Thymus (tissue), 11 donors: ENCODE results near the gene VPS9D1. TPM values are rescaled to one million over a fixed set of nuclear protein-coding genes. Genes with fewer than 3 reads are reported as not detected.
"Not testable (repeated sequence)": the region's sequence is repeated elsewhere in the genome, so short reads cannot be mapped to it uniquely, and the experiment has no call there.

Source experiments
- DNase-seq, 9 donors: peaks; one replicate each; pipeline ENCODE4 v3.0.0-alpha.2; 2013; ENCODE audit warnings: low spot score in 9 of 9, low read depth in 6 of 9, missing footprints in 1 of 9
- H3K27ac ChIP-seq, 2 donors: one replicate each; pipeline ENCODE4 v1.5.1; 2013; ENCODE audit warnings: control low read depth in 1 of 2, low read depth in 1 of 2, low read length in 1 of 2, mild to moderate bottlenecking in 1 of 2, moderate library complexity in 1 of 2
- H3K27me3 ChIP-seq, 2 donors: one replicate each; pipeline ENCODE4 v1.5.1; 2013; ENCODE audit warnings: low read length in 1 of 2; ENCODE audit not compliant: control insufficient read depth in 2 of 2, insufficient read depth in 1 of 2
- H3K36me3 ChIP-seq, 2 donors: one replicate each; pipeline ENCODE4 v1.5.1; 2013; ENCODE audit warnings: low read length in 1 of 2, mild to moderate bottlenecking in 1 of 2, moderate library complexity in 1 of 2; ENCODE audit not compliant: control insufficient read depth in 2 of 2, insufficient read depth in 2 of 2
- H3K4me1 ChIP-seq, 2 donors: one replicate each; pipeline ENCODE4 v1.5.1; 2013; ENCODE audit warnings: low read length in 2 of 2; ENCODE audit not compliant: control insufficient read depth in 2 of 2, insufficient read depth in 2 of 2
- H3K4me3 ChIP-seq, 2 donors: one replicate each; pipeline ENCODE4 v1.5.1; 2013; ENCODE audit warnings: low read length in 2 of 2, control low read depth in 1 of 2, mild to moderate bottlenecking in 1 of 2
- H3K9me3 ChIP-seq, 2 donors: one replicate each; pipeline ENCODE4 v1.5.1; 2013; ENCODE audit warnings: low read length in 1 of 2, mild to moderate bottlenecking in 1 of 2; ENCODE audit not compliant: control insufficient read depth in 2 of 2, insufficient read depth in 1 of 2
- WGBS: extraction: QIAGEN DNeasy Blood & Tissue Kit; methylation state at CpG from one replicate; pipeline ENCODE4 v1.1.7; 2013; 5-methylcytosine and 5-hydroxymethylcytosine counted together
- polyA plus RNA-seq: library from polyadenylated mRNA; stranded (reverse); fragments of 200-250 nt; gene quantifications from one replicate; pipeline ENCODE4 v1.2.3, GENCODE V29; 2013
- total RNA-seq: library from RNA; stranded (reverse); fragments of 120-200 nt; gene quantifications from one replicate; pipeline ENCODE4 v1.2.4, GENCODE V29; 2013
- donor health status: healthy.

The VPS9D1 gene
- total and polyA plus RNA-seq, 2 donors: 2.1 to 25.1 TPM

- Histone ChIP-seq H3K4me3 (no peak overlapping the region), H3K4me1 (peaks cover 0 to 3% of the 10 kb centered on the region in 2 donors), H3K9me3 (peaks cover 0 to 14% of the 10 kb centered on the region in 2 donors), H3K27ac (no peak overlapping the region), H3K27me3 (no peaks in the 10 kb centered on the region), H3K36me3 (peaks cover 0 to 3% of the 10 kb centered on the region in 2 donors)
- 85% methylated on average over 9 of the region's 9 CpGs for WGBS
- DNase-seq: no peak
Observed at GRCh38 chr16:89667633-89668032, 53.1 kb downstream of the VPS9D1 start.

DNA sequence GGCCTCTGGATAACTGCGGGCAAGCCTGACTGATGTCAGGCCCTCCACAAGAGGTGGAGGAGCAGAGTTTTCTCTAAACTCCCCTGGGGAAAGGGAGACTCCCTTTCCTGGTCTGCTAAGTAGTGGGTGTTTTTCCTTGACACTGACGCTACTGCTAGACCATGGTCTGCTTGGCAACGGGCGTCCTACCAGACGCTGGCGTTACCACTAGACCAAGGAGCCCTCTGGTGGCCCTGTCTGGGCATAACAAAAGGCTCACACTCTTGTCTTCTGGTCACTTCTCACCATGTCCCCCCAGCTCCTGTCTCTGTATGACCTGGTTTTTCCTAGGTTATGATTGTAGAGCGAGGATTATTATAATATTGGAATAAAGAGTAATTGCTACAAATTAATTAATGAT is 53.7 kb downstream of the VPS9D1 start:
- not testable (repeated sequence) for H3K27me3 ChIP-seq, DNase-seq, H3K4me1 ChIP-seq, H3K4me3 ChIP-seq, H3K36me3 ChIP-seq, H3K27ac ChIP-seq
- H3K9me3 ChIP-seq: peaks cover 0 to 14% of the 10 kb centered on the region in 2 donors
- WGBS: 83% methylated on average over 7 of the region's 7 CpGs

GRCh38 chr16:89664238-89664637 is 56.5 kb downstream of the VPS9D1 start:
- H3K4me1 ChIP-seq, H3K27me3 ChIP-seq, H3K4me3 ChIP-seq, H3K27ac ChIP-seq, DNase-seq: not testable (repeated sequence)
- Histone ChIP-seq H3K9me3 (peaks cover 0 to 18% of the 10 kb centered on the region in 2 donors), H3K36me3 (peaks cover 9 to 10% of the 10 kb centered on the region in 2 donors)
- WGBS: 96% methylated on average over 10 of the region's 11 CpGs

GRCh38 chr16:89661215-89661614 is 59.5 kb downstream of the VPS9D1 start:
- Histone ChIP-seq H3K4me1 (peaks cover 17 to 20% of the 10 kb centered on the region in 2 donors), H3K36me3 (peaks cover 9 to 10% of the 10 kb centered on the region in 2 donors), H3K9me3 (peaks cover 0 to 10% of the 10 kb centered on the region in 2 donors), H3K27ac (no peak overlapping the region), H3K4me3 (no peak overlapping the region), H3K27me3 (no peaks in the 10 kb centered on the region)
- DNase-seq: no peak
- 98% methylated on average over 9 of the region's 9 CpGs for WGBS

DNA sequence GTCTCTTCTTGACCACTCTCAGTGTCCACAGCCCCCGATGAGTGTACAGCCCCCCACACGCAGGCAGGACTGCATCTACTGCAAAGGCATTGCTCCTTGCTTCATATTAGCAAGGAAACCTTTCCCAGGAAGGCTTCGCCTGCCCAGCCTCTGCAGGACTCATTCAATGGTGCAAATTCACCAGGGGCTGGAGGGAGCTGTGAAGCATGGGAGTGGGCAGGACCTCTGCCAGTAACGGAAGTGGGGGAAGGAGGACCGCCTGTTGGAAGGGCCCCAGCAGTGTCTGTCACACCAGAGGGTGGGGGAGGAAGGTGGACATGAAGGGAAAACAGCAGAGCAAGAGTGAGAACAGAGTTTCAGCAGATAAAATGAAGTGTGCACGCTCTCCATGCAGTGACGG is 60.6 kb downstream of the VPS9D1 start:
- H3K4me3 ChIP-seq: no peak overlapping the region
- peaks cover 11% of the 10 kb centered on the region in 2 donors for H3K36me3 ChIP-seq
- no peak for DNase-seq
- WGBS: 99% methylated on average over 7 of the region's 7 CpGs
- peaks cover 17 to 21% of the 10 kb centered on the region in 2 donors for H3K4me1 ChIP-seq
- no peak overlapping the region for H3K27ac ChIP-seq
- peaks cover 0 to 4% of the 10 kb centered on the region in 2 donors for H3K9me3 ChIP-seq
- no peaks in the 10 kb centered on the region for H3K27me3 ChIP-seq

DNA sequence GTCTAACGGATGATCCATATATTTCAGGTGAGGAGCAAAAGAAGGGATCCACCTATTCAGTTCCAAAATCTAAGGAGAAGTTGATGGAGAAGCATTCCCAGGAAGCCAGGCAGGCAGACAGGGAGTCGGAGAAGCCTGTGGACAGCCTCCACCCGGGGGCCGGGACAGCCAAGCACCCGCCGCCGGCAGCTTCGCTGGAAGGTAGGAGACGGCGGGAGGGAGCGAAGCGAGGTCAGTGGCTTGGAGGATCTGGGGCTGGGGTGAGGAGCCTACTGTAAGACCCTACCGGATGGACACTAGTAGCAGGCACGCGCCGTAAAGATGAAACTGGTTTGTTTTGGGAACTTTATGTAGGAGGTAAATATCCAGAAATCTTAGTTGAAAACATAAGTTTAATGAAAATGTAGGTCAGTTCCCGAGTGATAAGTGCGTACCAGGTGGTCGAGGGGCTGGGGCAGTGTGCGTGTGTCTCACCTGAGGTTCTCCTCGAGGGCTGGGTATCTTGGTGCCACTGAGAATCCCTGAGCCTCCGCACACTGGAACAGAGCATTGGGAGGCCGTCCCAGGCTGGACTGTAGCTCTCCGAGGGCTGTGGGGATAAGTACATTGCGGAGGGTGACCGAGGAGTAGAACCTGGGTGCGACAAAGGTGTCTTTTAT is 62.3 kb downstream of the VPS9D1 start:
- WGBS: 28% methylated on average over 27 of the region's 27 CpGs
- H3K27ac ChIP-seq: no peak overlapping the region
- no peaks in the 10 kb centered on the region for H3K27me3 ChIP-seq
- DNase-seq: peak in 1 of 9 donors; percentile 9
- H3K36me3 ChIP-seq: peaks cover 13 to 21% of the 10 kb centered on the region in 2 donors
- H3K4me3 ChIP-seq: peak overlapping the region; percentile 88 to 90
- H3K9me3 ChIP-seq: peaks cover 0 to 4% of the 10 kb centered on the region in 2 donors
- peaks cover 17 to 21% of the 10 kb centered on the region in 2 donors for H3K4me1 ChIP-seq

DNA sequence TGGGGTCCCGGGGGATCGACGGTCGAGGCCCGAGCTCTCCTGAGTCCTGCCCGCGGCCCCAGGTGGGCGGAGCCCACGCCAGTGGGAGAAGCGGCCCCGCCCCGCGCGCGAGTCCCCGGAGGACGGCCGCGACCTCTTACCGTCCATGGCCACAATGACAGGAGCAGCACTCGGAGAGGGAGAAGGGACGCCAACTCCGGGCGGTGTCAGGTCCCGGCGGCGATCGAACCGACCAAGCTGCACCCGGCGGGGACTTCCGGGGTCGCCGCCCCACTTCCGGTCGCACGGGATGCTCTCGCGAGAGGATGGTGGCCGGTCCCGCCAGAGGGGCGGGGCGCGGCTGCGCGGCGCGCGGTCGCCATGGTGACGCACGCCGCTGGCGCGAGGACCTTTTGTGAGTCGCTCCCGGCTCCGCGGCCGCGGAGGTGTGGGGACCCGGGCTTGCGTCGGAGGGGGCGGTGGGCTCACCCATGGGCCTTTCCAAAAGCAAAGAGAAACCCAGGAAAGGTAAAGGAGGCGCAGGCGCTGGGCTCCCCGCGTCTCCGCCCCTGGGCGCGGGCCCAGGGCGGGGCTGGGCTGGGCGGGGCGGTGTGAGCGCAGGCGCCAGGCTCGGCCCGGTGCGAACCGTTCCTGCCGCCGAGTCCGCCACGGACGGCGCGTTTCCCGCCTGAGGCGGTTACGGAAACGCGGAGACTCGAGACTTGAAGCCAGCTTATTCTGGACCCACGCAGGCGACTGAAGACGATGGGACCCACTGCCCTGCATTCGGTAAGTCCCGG is 63.1 kb downstream of the VPS9D1 start, which contains the start of the genes CHMP1A and SPATA33:
Gene CHMP1A, minus strand, starts transcription at position 267 of the 779 bp plus-strand sequence. Its CDS starts 120 bp downstream, at position 147.
Gene SPATA33, plus strand, starts transcription at position 395 of the 779 bp plus-strand sequence. Its CDS starts 76 bp downstream, at position 471.
- Histone ChIP-seq H3K9me3 (peaks cover 0 to 4% of the 10 kb centered on the region in 2 donors), H3K4me3 (peak within 1 kb of the TSS; percentile 88 to 90), H3K27ac (peak within 1 kb of the TSS; percentile 26 to 86), H3K4me1 (peaks cover 17 to 21% of the 10 kb centered on the region in 2 donors), H3K27me3 (no peaks in the 10 kb centered on the region), H3K36me3 (peaks cover 13 to 21% of the 10 kb centered on the region in 2 donors)
- DNase-seq: peak; percentile 50 to 94 (median 87)
- WGBS: under 1% methylated on average over 99 of the region's 99 CpGs
